ENCODE measurements around the gene AGR3.

GRCh38 chr7:16815001-16815400 is 66.8 kb downstream of the AGR3 start:
- TF ChIP-seq CTCF (IDR thresholded peaks at IDR 0.05) (no peak), POLR2AphosphoS5 (IDR thresholded peaks at IDR 0.05) (no peak), EP300 (IDR thresholded peaks at IDR 0.05) (no peak), POLR2A (IDR thresholded peaks at IDR 0.05) (no peak)

Data from stomach (tissue), 4 donors.